Measurements from ENCODE around the gene OPA1. TPM values are rescaled to one million over a fixed set of nuclear protein-coding genes. Genes with fewer than 3 reads are reported as not detected.

OPA1 gene
- total RNA-seq, 4 donors from 2014 or later, result 29.3 to 48.1 (median 44.6) TPM

GRCh38 chr3:193572426-193572908 is 20.5 kb upstream of the OPA1 start:
- Histone ChIP-seq H3K4me1 (no peaks in the 10 kb centered on the region), H3K4me3 (no peak overlapping the region), H3K36me3 (no peaks in the 10 kb centered on the region), H3K9me3 (no peaks in the 10 kb centered on the region), H3K27me3 (no peaks in the 10 kb centered on the region), H3K27ac (no peak overlapping the region)
- TF ChIP-seq, protein P1, sequence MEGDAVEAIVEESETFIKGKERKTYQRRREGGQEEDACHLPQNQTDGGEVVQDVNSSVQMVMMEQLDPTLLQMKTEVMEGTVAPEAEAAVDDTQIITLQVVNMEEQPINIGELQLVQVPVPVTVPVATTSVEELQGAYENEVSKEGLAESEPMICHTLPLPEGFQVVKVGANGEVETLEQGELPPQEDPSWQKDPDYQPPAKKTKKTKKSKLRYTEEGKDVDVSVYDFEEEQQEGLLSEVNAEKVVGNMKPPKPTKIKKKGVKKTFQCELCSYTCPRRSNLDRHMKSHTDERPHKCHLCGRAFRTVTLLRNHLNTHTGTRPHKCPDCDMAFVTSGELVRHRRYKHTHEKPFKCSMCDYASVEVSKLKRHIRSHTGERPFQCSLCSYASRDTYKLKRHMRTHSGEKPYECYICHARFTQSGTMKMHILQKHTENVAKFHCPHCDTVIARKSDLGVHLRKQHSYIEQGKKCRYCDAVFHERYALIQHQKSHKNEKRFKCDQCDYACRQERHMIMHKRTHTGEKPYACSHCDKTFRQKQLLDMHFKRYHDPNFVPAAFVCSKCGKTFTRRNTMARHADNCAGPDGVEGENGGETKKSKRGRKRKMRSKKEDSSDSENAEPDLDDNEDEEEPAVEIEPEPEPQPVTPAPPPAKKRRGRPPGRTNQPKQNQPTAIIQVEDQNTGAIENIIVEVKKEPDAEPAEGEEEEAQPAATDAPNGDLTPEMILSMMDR (IDR thresholded peaks at IDR 0.05), result peak in 5 of 6 experiments; percentile 65 to 83 (median 70)
- TF ChIP-seq POLR2A (IDR thresholded peaks at IDR 0.05), result no peak
- intact Hi-C loops (cut with DNase I), result loop anchor here (10.0 kb wide), 1 partner anchor 758 kb away; no protein-coding TSS in a partner anchor
- 1 to 2% methylated on average over 10 of the region's 10 CpGs for WGBS, 2 donors
- DNase-seq, result no peak

DNA sequence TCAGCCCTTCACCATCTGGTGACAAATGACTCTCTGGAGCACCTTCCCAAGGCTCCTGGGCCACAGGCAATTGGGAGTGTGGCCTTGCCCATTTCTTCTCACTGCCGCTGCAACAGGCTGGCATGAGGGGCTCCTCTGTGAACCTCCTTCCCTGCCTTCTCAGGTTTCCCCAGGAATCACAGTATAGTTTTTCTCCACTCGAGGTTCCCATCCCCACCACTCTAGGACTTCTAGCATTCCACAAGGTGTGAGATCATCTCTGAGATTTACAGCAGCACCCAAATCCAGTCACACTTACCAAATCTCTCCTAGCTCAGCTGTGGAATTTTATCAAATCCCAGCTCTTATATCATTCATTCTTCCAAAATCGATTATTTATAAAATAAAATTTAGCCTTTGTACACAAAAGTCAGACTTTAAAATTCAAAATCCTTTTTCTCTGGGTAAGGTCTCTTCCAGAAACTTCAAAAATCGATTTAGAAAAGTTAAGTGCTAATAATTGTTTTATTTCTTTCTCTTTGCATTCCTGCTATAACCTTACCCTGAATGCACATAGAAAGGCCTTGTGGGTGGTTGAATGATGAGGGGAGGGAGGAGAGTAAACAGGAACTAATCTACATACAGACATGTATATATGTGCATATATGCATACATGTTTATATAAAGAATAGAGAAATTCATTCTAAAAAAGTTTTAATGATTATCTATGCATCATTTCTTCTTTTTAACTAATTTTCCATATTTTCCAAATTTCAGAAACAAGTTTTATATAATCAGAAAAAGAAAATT is 19.4 kb upstream of the OPA1 start:
- 51 to 76% methylated on average over 4 of the region's 4 CpGs for WGBS, 2 donors
- Histone ChIP-seq H3K27ac (no peak overlapping the region), H3K4me3 (no peak overlapping the region), H3K27me3 (no peaks in the 10 kb centered on the region), H3K4me1 (no peaks in the 10 kb centered on the region), H3K9me3 (no peaks in the 10 kb centered on the region), H3K36me3 (no peaks in the 10 kb centered on the region)
- intact Hi-C loops (cut with DNase I), result loop anchor here (10.0 kb wide), 1 partner anchor 759 kb away; no protein-coding TSS in a partner anchor
- TF ChIP-seq, protein P1 (IDR thresholded peaks at IDR 0.05), result no peak
- no peak for TF ChIP-seq POLR2A (IDR thresholded peaks at IDR 0.05)
- no peak for DNase-seq

GRCh38 chr3:193574488-193575070 is 18.4 kb upstream of the OPA1 start:
- H3K4me3 ChIP-seq, result no peak overlapping the region
- no peaks in the 10 kb centered on the region for H3K4me1 ChIP-seq
- no peak overlapping the region for H3K27ac ChIP-seq
- intact Hi-C loops (cut with DNase I), result loop anchor here (10.0 kb wide), 1 partner anchor 760 kb away; no protein-coding TSS in a partner anchor
- no peaks in the 10 kb centered on the region for H3K27me3 ChIP-seq
- no peaks in the 10 kb centered on the region for H3K36me3 ChIP-seq
- H3K9me3 ChIP-seq, result no peaks in the 10 kb centered on the region
- WGBS, 2 donors, result 15 to 44% methylated on average over 2 of the region's 2 CpGs
- TF ChIP-seq POLR2A (IDR thresholded peaks at IDR 0.05), result no peak
- TF ChIP-seq, protein P1 (IDR thresholded peaks at IDR 0.05), result no peak
- no peak for DNase-seq

DNA sequence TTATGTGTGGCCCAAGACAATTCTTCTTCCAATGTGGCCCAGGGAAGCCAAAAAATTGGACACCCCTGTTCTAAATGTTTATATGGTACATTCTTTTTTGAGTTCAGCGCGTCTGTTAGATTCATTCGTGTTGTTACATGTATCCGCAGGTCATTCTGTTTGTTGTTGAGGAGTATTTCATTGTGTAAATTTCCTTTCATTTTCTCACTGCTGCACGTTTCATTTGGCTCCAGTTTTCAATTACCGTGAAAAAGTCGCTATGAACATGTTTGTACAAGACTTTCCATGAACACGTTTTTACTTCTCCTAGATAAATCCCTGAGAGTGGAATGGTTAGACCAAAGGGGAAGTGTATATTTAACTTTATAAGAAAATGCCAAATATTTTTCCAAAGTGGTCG is 7.5 kb upstream of the OPA1 start:
- WGBS, 2 donors, result 35 to 39% methylated on average over 9 of the region's 9 CpGs
- Histone ChIP-seq H3K27ac (peak overlapping the region in 3 of 4 donors; percentile 7 to 53 (median 11)), H3K9me3 (no peaks in the 10 kb centered on the region), H3K36me3 (no peaks in the 10 kb centered on the region), H3K4me3 (peak overlapping the region in 1 of 4 donors; percentile 10), H3K27me3 (no peaks in the 10 kb centered on the region), H3K4me1 (peaks cover 0 to 22% (median 3%) of the 10 kb centered on the region in 3 donors)
- TF ChIP-seq, protein P1 (IDR thresholded peaks at IDR 0.05), result no peak
- TF ChIP-seq POLR2A (IDR thresholded peaks at IDR 0.05), result no peak
- intact Hi-C loops (cut with DNase I), result no loop called here
- no peak for DNase-seq

- Histone ChIP-seq H3K9me3 (no peaks in the 10 kb centered on the region), H3K4me3 (no peak overlapping the region), H3K36me3 (no peaks in the 10 kb centered on the region), H3K27me3 (no peaks in the 10 kb centered on the region), H3K4me1 (peaks cover 0 to 23% (median 3%) of the 10 kb centered on the region in 3 donors), H3K27ac (no peak overlapping the region)
- no peak for DNase-seq
- intact Hi-C loops (cut with DNase I), result no loop called here
- TF ChIP-seq, protein P1 (IDR thresholded peaks at IDR 0.05), result no peak
- no peak for TF ChIP-seq POLR2A (IDR thresholded peaks at IDR 0.05)
These were observed 6.5 kb upstream of the OPA1 start for GRCh38 chr3:193586526-193586925.

All from esophagus squamous epithelium (tissue), 5 donors.